ENCODE data around the gene PROS1.

- no peak for TF ChIP-seq CTCF (IDR thresholded peaks at IDR 0.05)
- TF ChIP-seq POLR2A (IDR thresholded peaks at IDR 0.05): no peak
Measured at GRCh38 chr3:93961489-93961888, 12.2 kb downstream of the PROS1 start.

Measured in heart left ventricle (tissue), 13 donors.